Measurements from ENCODE around the gene DNAH8.

The DNAH8 gene, protein sequence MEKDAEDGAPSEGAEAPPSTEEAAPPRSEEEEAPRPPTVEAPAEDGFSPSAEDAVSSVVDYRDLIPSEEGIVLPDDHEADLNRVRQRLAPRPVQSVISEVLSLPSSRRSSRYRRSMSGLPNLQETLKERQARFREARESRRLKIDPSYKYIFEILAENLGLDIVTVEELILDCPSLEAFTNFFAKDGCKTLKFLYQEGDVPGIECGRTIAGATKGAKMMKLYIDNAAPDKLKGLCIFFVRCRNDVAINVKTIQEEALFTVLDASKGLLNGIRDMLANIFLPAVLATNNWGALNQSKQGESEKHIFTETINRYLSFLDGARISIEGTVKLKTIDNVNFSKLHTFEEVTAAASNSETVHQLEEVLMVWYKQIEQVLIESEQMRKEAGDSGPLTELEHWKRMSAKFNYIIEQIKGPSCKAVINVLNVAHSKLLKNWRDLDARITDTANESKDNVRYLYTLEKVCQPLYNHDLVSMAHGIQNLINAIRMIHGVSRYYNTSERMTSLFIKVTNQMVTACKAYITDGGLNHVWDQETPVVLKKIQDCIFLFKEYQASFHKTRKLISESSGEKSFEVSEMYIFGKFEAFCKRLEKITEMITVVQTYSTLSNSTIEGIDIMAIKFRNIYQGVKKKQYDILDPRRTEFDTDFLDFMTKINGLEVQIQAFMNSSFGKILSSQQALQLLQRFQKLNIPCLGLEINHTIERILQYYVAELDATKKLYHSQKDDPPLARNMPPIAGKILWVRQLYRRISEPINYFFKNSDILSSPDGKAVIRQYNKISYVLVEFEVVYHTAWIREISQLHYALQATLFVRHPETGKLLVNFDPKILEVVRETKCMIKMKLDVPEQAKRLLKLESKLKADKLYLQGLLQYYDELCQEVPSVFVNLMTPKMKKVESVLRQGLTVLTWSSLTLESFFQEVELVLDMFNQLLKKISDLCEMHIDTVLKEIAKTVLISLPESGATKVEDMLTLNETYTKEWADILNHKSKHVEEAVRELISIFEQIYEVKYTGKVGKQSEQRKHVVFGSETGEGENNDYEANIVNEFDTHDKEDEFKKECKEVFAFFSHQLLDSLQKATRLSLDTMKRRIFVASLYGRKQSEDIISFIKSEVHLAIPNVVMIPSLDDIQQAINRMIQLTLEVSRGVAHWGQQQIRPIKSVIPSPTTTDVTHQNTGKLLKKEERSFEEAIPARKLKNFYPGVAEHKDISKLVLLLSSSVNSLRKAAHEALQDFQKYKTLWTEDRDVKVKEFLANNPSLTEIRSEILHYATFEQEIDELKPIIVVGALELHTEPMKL (N-terminal part only)

DNA sequence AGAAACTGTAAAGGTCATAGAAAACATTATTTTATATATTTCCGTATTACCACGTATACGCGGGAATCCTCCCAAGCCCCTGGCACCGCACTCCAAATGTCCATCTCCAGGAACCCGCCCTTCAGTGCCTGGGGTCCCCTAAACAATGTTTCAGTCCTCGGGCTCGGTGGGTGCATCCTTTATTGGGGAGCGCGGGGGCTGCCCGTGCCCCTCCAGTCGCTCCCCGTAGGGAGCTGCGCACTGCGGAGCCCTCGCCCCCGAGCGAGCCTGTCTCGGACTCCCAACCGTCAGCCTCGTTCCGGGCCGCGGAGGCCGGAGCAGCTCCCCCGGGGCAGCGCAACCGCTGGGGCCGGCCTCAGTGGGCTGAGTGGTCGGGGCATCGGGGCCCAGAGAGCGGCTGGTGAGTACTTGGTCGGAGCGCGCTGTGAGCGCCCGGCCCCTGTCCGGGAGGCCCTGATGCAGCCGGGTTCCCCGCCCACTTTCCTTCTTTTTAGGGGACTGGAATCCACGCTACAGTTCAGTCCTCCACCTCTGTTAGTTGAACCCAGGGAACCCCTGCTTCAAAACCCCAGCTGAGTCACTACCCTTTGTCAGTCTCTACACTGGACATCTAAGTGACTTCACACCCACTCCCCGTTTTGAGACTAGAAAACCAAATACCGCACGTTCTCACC is at the start of gene DNAH8:
DNAH8 (plus strand) TSS at position 296 of the 674 bp plus-strand sequence. CDS start 7,499 bp downstream, outside the sequence.
- no peak for DNase-seq (ENCODE audit: low read depth, low spot score)

DNA sequence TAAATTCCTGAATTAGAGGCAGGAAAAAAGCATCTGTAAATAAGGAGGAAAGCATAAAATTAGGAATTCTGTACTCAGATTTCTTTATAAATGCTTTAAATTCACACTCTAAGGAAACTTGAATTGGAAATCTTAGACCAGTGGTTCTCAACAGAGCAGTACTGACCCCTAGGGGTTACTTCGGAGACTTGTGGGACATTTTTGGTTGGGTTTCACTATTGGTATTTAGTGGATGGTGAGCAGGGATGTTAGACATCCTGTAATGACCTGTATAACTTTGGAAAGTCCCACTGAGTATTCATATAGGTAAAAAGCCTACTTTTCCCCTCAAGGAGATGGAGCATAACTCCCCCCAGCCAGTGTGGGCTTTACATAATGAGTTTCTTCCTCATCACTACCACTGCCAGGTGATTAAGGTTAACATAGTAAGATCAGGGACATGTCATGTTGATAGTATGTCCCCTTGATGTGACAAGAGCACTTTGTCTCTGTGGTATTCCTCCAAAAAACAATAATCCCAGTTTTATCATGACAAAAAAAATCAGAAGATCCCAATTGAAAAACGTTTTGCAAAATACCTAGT is 43.1 kb upstream of the DNAH8 start:
- DNase-seq (ENCODE audit: low read depth, low spot score): peak; percentile 14

DNA sequence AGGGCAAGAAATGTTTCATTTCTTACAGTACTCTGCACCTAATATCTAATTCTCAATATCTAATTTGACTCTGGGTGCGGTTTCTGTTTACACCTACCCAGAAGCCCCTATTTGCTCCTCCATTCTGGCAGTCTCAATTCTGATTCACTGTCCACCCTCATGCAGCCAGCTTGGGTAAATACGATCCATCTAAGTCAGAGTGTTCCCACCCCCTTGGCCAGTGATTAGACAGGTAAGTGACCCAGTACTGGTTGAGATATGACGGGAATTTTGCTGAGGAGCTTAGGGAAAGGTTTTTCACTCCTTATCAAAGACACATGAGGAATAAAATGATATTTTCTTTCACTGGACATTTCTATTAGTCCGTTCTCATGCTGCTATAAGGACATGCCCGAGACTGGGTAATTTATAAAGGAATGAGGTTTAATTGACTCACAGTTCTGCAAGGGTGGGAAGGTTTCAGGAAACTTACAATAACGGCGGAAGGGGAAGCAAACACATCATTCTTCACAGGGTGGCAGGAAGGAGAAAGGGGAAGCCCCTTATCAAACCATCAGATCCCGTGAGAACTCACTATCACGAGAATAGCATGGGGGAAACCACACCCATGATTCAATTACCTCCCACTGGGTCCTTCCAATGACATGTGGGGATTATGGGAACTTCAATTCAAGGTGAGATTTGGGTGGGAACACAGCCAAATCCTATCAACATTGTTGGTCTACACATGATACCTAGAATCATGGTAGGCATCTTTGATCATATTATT is 41.5 kb upstream of the DNAH8 start:
- no peak for DNase-seq (ENCODE audit: low read depth, low spot score)

DNA sequence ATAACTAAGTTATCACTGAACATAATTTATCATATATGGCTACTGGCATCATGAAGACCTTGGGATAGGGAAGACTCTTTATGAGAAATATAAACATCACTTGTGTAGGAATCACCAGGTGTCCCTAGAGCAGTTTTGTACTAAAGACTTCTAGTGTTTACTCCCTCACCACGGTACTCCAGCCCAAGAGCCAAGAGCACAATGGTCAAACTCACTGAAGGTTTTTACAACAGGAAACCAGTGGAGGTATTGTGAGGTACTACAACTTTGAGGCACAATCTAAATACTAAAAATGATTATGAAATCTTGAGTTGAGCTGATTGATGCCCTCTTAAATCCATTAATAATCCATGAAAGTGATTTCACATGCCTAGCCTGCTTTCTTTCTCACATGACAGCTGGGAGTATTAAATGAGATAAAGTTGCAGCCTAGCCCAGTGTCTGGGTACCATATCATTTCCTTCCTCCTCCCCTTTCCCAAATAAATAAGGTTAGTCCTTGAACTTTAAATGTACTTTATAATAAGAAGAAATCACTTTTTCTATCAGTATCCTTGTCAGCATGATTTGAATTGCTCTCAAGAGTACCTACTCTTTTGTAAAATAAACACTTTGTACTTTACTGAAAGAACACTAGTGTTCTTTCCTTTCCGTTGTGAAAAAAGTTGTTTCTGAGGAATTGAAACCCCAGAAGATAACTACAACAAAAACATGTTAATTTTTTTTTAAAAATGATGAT is 38.7 kb upstream of the DNAH8 start:
- DNase-seq (ENCODE audit: low read depth, low spot score): no peak

DNA sequence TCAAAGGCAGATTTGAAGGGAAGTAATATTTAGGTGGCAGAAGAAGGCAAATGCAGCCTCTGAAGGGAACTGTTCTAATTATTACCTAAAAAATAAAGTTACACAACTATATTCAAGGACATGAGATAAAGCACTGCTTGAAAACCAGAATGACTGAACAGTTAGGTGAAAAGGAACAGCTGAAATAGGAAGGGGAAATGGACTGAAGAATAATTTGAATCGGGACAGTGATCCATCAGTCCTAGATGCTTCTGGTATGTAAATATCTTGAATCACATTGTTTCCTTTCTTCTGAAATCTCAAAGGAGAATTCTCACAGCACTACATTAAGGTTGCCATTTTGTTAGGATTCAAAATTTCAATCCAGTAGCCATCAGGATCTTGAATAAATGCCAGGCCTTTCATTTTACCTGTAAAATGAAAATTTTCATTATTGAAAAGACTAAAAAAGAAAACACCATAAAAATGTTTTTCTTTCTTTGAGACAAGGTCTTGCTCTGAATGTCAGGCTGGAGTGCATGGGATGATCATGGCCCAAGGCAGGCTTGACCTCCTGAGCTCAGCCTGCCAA is 38.1 kb upstream of the DNAH8 start:
- no peak for DNase-seq (ENCODE audit: low read depth, low spot score)

DNA sequence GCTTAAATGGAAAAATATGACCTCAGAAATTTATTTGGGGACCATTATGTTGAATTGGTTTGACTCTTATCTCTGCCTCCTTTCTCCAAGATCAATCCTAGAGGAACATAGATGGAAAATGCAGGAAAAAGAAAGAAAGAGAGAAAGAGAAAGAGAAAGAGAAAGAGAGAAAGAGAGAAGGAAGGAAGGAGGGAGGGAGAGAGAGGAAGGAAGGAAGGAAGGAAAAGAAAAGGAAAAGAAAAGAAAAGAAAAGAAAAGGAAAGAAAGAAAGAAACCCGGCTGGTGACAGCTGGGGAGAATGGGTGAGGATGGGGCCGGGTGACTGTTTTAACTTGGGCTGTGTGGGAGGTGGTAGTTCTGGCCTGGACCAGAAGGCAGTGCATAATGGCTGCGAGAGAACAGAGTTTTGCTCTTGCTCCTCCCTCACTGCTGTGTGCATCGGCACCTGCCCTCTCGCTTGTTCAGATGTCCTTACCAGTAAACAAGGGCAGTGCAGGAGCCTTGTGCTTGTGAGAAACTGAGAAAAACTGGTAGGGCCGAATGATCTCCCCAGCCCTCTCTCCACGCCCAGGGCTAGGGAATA is 36.8 kb upstream of the DNAH8 start:
- no peak for DNase-seq (ENCODE audit: low read depth, low spot score)

DNA sequence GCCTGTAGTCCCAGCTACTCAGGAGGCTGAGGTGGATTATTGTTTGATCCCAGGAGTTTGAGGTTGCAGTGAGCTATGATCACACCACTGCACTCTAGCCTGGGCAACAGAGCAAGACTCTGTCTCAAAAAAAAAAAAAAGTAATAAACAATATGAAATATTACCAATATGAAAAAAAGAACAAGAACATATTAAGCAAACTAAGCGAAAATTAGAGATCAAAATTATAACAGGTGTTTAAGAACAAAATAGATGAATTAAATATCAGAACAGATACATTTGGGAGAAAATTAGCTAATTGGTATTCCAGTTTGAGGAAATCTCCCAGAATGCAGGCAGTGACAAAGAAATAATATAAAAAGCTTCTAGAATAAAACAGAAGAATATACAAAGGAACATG is 35.4 kb upstream of the DNAH8 start:
- no peak for DNase-seq (ENCODE audit: low read depth, low spot score)

DNA sequence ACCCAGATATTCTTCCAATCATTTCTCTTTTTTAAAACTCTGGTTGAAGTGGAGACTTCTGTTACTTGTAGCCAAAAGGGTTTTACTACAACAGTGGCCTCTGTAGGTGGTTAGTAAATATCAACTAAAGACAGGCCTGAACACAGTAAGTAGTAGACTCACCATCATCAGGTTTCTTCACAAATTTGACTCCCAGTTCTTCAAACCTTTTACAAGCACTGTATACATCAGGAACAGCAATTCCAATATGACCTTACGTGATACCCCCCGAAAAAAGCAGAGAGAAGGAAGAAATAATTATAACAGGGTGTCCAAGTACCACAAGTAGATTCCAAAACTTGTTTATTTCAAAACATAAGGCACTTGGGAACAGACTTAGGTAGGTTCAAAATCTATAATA is 33.3 kb upstream of the DNAH8 start:
- no peak for DNase-seq (ENCODE audit: low read depth, low spot score)

DNA sequence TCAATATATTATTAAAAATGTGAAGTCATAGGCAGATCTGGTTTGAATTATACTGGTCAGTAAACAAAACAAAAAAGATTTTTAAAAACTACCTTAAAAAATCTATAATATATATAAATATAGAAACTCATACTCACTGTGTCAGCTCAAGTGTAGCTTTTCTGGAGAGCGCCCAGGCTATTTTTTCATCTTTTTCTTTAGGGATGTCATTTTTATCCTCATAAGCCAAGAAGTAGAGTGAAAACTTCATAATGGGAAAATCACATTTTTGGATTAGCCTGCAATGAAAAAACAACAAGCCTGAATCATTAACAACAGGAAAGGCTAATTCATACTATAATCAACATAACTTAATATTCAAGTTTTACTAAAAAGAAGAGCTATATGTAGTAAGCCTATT is 30.9 kb upstream of the DNAH8 start:
- DNase-seq (ENCODE audit: low read depth, low spot score): no peak

DNA sequence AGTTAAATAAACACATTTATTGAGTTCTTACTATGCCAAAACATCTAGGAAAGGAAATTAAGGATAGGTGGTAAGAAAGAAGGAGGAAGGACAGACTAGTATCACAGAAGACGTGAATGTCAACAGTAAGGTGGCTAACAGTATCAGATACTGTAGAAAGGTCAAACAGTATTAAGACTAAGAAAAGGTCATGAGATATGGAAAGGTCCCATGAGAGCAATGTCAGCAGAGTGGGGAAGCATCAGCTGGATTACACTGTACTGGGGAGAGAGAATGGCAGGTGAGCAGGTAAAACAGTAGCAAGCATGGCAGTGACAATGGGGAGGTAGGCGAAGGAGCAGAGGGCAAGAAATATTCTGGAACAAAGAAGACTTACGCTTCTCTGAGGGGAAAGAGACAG is 30.2 kb upstream of the DNAH8 start:
- DNase-seq (ENCODE audit: low read depth, low spot score): no peak

DNA sequence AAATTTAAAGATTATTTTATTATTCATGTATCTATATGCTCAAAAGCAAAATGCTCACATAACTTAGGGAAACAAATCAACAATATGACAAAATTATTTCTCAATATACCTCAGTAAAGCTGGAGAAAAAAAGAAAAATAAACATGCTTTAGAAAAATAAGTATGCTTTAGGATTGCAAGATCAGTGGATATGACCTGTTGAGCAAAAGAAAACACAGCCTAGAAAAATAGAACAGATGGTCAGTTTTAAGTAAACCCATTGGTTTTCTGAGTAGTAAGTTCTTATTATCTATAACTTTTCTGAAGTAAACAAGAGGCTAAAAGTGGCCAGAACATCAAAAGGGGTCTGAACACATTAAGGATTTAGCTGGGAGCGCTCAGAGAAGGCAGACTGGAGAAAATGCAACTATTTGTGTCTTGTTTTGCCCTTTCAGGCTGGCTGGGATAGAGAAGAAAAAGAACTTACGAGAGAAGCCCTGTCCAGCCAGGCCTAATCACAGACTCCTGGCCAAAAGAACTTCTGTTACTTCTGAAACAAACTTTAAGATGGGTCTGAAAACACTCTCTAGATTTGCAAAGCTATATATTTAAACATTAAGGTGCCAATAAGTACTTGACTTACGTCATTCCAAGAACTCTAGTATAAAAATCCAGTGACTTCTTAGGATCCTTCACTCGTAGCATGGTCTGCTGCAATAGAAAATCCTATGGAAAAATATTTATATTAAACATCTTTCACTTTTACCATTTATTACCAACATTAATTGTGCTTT is 28.7 kb upstream of the DNAH8 start:
- no peak for DNase-seq (ENCODE audit: low read depth, low spot score)

DNA sequence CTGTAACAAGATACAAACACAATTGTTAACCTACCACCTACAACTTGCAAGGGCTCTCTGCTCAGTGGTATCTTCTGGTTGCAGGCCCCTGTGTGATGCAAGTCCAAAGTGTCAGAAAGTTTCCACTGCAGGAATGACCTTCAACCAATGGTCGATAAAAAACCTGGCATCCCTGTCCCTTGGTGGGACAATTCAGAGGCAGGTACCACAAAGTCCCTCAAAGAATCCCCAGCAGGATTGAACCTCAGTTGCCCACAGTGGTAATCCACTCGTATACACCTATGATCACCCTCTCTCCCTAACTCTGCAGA is 28.1 kb upstream of the DNAH8 start:
- no peak for DNase-seq (ENCODE audit: low read depth, low spot score)

DNA sequence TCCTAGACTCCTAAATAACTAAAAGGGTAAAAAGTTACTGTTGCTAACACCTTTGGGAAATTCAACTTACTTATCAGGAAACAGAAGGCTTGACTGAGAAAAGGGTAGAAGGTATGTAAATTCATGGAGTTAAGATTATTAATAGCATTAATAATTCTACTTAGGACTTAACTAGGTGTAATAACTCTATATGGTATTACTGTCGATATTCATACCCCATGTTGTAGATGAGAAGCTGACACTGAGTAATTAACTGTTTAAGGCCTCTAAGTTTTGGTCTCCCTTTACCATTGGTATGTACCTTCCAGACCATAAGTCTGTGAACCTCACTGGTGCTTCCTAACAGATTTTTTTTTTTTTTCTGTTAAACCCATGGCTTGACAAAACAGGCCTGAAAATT is 27.6 kb upstream of the DNAH8 start:
- no peak for DNase-seq (ENCODE audit: low read depth, low spot score)

DNA sequence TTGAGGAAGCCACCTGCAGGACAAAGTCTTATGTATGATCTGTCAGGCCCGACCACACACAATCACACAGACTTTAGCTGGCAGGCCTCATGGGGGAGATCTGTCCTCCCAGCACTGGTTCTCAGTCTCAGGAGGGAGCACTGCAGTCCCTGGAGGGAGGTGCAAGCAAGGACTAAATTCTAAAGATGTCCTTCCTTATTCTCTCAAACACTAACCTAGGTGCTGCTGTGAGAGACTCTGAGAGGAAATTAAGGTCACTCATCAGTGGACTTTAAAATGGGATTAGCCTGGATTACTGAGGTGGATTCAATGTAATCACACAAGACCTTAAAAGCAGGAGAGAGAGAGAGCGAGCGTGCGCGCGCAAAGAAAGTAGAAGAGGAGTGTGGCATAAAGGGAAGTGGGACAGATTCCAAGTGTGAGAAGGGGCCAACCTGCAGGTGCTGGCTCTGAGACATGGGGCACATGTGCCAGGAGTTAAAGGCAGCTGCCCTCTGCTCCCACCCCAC is 26.5 kb upstream of the DNAH8 start:
- no peak for DNase-seq (ENCODE audit: low read depth, low spot score)

DNA sequence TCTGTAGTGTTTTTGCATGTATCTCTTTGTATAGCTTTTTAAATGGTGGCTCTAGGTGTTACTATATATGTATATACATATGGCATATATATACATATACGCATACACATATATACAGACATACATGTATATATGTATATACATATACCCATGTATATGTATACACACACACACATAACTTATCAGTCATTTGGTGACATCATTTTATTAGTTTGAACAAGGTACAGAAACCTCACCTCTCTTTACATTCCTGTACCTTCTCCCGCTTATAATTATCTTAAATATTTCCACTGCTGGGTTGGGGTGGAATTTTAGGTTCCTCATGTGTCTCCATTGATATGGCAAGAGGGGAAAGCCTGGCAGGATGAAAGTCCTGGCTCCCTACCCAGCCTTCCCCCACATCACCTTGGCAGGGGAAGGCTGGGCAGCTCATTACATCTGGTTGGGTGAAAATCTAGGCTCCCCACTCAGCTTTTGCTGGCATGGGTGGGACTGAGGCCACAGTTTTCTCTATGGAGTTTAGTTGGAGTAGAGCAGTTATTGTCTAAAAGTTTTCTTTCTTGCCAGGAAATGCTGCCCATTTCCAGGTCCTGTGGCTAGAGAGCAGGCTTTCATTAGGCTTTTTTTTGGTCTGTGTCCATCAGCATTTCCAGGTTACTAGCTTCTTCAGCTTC is 19.7 kb upstream of the DNAH8 start:
- no peak for DNase-seq (ENCODE audit: low read depth, low spot score)

DNA sequence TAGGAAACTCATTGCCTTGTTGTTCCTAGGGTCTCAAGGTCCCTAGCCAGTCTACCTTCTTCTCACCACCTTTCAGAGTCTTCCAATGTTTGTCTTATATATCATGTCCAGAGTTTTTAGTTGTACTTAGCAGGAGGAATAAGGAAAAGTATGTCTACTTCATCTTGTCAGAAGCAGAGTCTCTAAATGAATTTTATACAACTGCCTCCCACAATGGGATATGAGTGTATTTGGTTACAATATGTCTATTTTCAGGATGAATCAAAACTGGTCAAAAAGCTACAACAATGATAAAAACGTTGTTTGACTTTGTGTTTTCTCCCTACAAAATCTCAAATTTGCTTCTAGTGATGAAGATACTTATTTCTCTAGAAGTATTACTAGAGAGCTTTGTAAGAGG is 19.2 kb upstream of the DNAH8 start:
- no peak for DNase-seq (ENCODE audit: low read depth, low spot score)

DNA sequence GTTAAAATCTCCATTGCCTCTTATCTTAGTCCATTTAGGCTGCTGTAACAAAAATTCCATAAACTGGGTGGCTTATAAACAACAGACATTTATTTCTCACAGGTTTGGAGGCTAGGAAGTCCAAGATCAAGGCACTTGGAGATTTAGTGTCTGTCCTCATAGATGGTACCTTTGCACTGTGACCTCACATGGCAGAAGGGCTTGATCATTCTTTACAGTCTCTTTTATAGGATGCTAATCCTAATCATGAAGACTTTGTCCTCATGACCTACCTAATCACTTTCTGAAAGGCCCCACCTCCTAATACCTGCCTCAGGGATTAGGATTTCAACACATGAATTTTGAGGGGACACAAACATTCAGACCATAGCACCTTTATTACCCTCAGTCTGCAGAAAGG is 18.8 kb upstream of the DNAH8 start:
- DNase-seq (ENCODE audit: low read depth, low spot score): no peak

Data from activated CD4-positive, CD25-positive, alpha-beta regulatory T cell treated with anti-CD3 and anti-CD28 coated beads, Interleukin-2, amount 50 U/mL, for 16 hours (primary cell).